Neuronal stem cell (in vitro differentiated cells): ENCODE measurements around the gene HELZ.

ENCODE experiments used
- DNase-seq: peaks from one replicate; pipeline ENCODE4 v3.0.0-alpha.2; 2013; ENCODE audit warnings: low spot score
- H2AFZ ChIP-seq: one replicate; pipeline ENCODE4 v1.6.1; 2013; ENCODE audit warnings: mild to moderate bottlenecking, low read length, inconsistent platforms
- H2AK5ac ChIP-seq: 2 replicates; pipeline ENCODE4 v1.6.1; 2013; ENCODE audit warnings: low read depth, mild to moderate bottlenecking, inconsistent platforms, low read length, moderate library complexity, mixed read lengths
- H2BK120ac ChIP-seq: 2 replicates; pipeline ENCODE4 v1.6.1; 2013; ENCODE audit warnings: low read depth, mild to moderate bottlenecking, inconsistent platforms, low read length, moderate library complexity, mixed read lengths
- H2BK12ac ChIP-seq: one replicate; pipeline ENCODE4 v1.6.1; 2013; ENCODE audit warnings: low read length, inconsistent platforms
- H2BK15ac ChIP-seq: 2 replicates; pipeline ENCODE4 v1.6.1; 2013; ENCODE audit warnings: mild to moderate bottlenecking, low read length, inconsistent platforms, mixed read lengths
- H2BK5ac ChIP-seq: one replicate; pipeline ENCODE4 v1.6.1; 2013; ENCODE audit warnings: inconsistent platforms, mild to moderate bottlenecking, low read length, moderate library complexity
- H3K14ac ChIP-seq: one replicate; pipeline ENCODE4 v1.6.1; 2013; ENCODE audit warnings: low read length, inconsistent platforms
- H3K18ac ChIP-seq: 2 replicates; pipeline ENCODE4 v1.6.1; 2013; ENCODE audit warnings: low read length, inconsistent platforms
- H3K23ac ChIP-seq: 2 replicates; pipeline ENCODE4 v1.6.1; 2013; ENCODE audit warnings: low read depth, mild to moderate bottlenecking, mixed read lengths, low read length, inconsistent platforms; ENCODE audit not compliant: poor library complexity
- H3K27ac ChIP-seq: replicated peaks from 3 replicates; pipeline ENCODE4 v1.5.1; 2013; ENCODE audit warnings: low read length, inconsistent platforms
- H3K27me3 ChIP-seq, 3 experiments: 2 replicates each; pipeline ENCODE4 v1.6.1; 2013; ENCODE audit warnings: low read length in 3 of 3, mild to moderate bottlenecking in 2 of 3, inconsistent platforms in 1 of 3, low read depth in 1 of 3, mixed read lengths in 1 of 3, moderate library complexity in 1 of 3; ENCODE audit not compliant: control insufficient read depth in 3 of 3, insufficient read depth in 3 of 3
- H3K36me3 ChIP-seq, 2 donors: replicated peaks in 1 of 2; 2 replicates each; pipeline ENCODE4 v1.6.1; 2013; ENCODE audit warnings: low read length in 2 of 2; ENCODE audit not compliant: control insufficient read depth in 2 of 2, insufficient read depth in 2 of 2
- H3K4ac ChIP-seq: 2 replicates; pipeline ENCODE4 v1.6.1; 2013; ENCODE audit warnings: inconsistent platforms, mild to moderate bottlenecking, low read length, moderate library complexity
- H3K4me1 ChIP-seq, 2 donors: 1 replicate in 1 of 2; 2 replicates in 1 of 2; pipeline ENCODE4 v1.6.1; 2013; ENCODE audit warnings: low read length in 2 of 2, low read depth in 1 of 2; ENCODE audit not compliant: control insufficient read depth in 2 of 2, insufficient read depth in 1 of 2
- H3K4me2 ChIP-seq: one replicate; pipeline ENCODE4 v1.6.1; 2013; ENCODE audit warnings: mild to moderate bottlenecking, low read length, inconsistent platforms; ENCODE audit not compliant: insufficient read depth, poor library complexity, severe bottlenecking
- H3K4me3 ChIP-seq, 2 donors: 2 replicates each; pipeline ENCODE4 v1.5.1; 2013; ENCODE audit warnings: low read length in 2 of 2, mild to moderate bottlenecking in 2 of 2, inconsistent platforms in 1 of 2, moderate library complexity in 1 of 2
- H3K79me1 ChIP-seq: one replicate; pipeline ENCODE4 v1.6.1; 2013; ENCODE audit warnings: low read depth, mild to moderate bottlenecking, inconsistent platforms, low read length, moderate library complexity
- H3K9ac ChIP-seq: one replicate; pipeline ENCODE4 v1.6.1; 2013; ENCODE audit warnings: mild to moderate bottlenecking, low read depth, low read length, inconsistent platforms; ENCODE audit not compliant: poor library complexity
- H3K9me3 ChIP-seq, 2 donors: replicated peaks in 1 of 2; 2 replicates each; pipeline versions ENCODE3 to v1.6.1; 2013; ENCODE audit warnings: low read length in 2 of 2, mild to moderate bottlenecking in 2 of 2, inconsistent platforms in 1 of 2, low read depth in 1 of 2, mixed read lengths in 1 of 2, moderate library complexity in 1 of 2; ENCODE audit not compliant: control insufficient read depth in 2 of 2, insufficient read depth in 1 of 2
- H4K8ac ChIP-seq: one replicate; pipeline ENCODE4 v1.6.1; 2013; ENCODE audit warnings: low read depth, mild to moderate bottlenecking, inconsistent platforms, low read length, moderate library complexity
- H4K91ac ChIP-seq: one replicate; pipeline ENCODE4 v1.6.1; 2013; ENCODE audit warnings: low read length, low read depth, mild to moderate bottlenecking, inconsistent platforms; ENCODE audit not compliant: poor library complexity
- WGBS, 2 donors: extraction: QIAGEN DNeasy Blood & Tissue Kit; methylation state at CpG; one replicate each; pipeline ENCODE4 v1.1.7; 2013; ENCODE audit warnings: missing lambda C conversion rate in 2 of 2, mixed read lengths in 1 of 2; ENCODE audit not compliant: insufficient read length in 2 of 2, insufficient replicate concordance in 1 of 2; ENCODE audit errors: extremely low coverage in 2 of 2; 5-methylcytosine and 5-hydroxymethylcytosine counted together

The HELZ gene

DNA sequence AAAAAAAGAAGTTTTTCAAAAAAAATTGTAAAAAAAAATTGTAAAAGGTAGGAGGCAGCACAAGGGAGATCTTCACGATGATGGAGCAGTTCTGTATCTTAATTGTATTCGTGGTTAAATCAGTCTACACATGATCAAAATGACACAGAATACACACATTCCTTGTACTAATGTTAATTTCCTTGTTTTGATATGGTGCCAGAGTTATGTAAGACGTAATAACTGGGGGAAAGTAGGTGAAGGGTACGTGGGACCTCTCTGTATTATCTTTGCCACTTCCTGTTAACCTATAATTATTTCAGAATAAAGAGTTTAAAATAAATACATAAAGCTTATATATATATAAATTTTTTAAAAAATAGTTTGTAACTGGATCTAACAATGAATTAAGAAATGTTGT, 36.8 kb downstream of the HELZ start:
- H3K23ac ChIP-seq: no peak overlapping the region
- no peak overlapping the region for H3K4me2 ChIP-seq
- H2BK12ac ChIP-seq: no peak overlapping the region
- peaks cover 0 to 3% of the 10 kb centered on the region in 2 donors for H3K4me1 ChIP-seq
- H4K8ac ChIP-seq: no peak overlapping the region
- no peak overlapping the region for H3K4me3 ChIP-seq
- H3K79me1 ChIP-seq: peaks cover 2% of the 10 kb centered on the region
- H2AK5ac ChIP-seq: no peak overlapping the region
- no peak overlapping the region for H3K27ac ChIP-seq
- no peak overlapping the region for H2AFZ ChIP-seq
- peaks cover 0 to under 1% of the 10 kb centered on the region in 2 donors for H3K36me3 ChIP-seq
- H3K9me3 ChIP-seq: no peaks in the 10 kb centered on the region
- DNase-seq: no peak
- H3K27me3 ChIP-seq: no peaks in the 10 kb centered on the region
- H3K14ac ChIP-seq: no peak overlapping the region
- no peak overlapping the region for H2BK15ac ChIP-seq
- no peak overlapping the region for H4K91ac ChIP-seq
- no peak overlapping the region for H3K9ac ChIP-seq
- no peak overlapping the region for H3K18ac ChIP-seq
- no CpG with 5 or more reads among the region's 4 CpGs for WGBS, 2 donors
- no peak overlapping the region for H2BK5ac ChIP-seq
- no peak overlapping the region for H3K4ac ChIP-seq
- H2BK120ac ChIP-seq: no peak overlapping the region

DNA sequence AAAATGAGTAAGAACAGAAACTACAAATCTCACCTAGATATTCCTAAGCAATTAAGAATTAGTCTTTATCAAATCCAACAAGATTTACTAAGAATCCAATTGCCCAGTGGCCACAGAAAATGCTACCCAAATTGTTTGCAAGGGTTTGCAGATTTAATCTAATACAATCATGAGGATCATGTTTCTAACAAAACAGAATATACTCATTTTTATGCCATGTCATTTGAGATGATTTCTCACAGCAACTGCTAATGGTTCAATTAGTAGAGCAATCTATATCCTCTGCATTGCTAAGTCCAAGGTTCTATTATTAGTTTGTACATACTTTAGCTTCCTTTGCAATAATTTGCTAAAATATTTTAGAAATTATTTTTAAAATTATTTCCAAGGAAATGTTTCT, 41.2 kb downstream of the HELZ start:
- no peaks in the 10 kb centered on the region for H3K9me3 ChIP-seq

DNA sequence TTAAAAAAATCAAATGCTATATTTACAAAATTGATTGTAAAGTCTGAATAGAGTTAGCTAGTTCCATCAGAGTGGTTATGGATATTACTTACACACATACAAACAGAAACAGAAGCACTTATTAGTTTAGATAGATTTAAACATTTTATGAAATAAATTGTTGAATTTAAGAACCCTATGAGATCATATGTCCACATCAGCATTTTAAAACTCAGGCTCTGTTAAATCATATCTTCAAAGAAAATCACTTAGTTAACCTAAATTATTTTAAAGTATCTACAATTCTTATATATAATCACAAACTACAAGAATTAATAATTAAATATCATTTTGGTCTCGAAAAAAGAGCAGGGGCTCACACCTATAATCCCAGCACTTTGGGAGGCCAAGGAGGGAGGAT, 42.5 kb downstream of the HELZ start:
- Histone ChIP-seq H2BK120ac (no peak overlapping the region), H3K27ac (no peak overlapping the region), H3K79me1 (peaks cover 2% of the 10 kb centered on the region), H3K4me3 (no peak overlapping the region), H3K9me3 (no peaks in the 10 kb centered on the region), H3K9ac (no peak overlapping the region), H4K8ac (no peak overlapping the region), H2BK15ac (no peak overlapping the region), H3K36me3 (peaks cover 4 to 45% of the 10 kb centered on the region in 2 donors), H3K4me2 (no peak overlapping the region), H4K91ac (no peak overlapping the region), H3K18ac (no peak overlapping the region), H2BK5ac (no peak overlapping the region), H3K4me1 (no peaks in the 10 kb centered on the region), H3K23ac (no peak overlapping the region), H2BK12ac (no peak overlapping the region), H3K27me3 (no peaks in the 10 kb centered on the region), H3K4ac (no peak overlapping the region), H2AK5ac (no peak overlapping the region), H3K14ac (no peak overlapping the region), H2AFZ (no peak overlapping the region)
- no peak for DNase-seq
- WGBS, 2 donors: no CpG with 5 or more reads among the region's 1 CpG

More for the DNA sequence above, 41.2 kb downstream of the HELZ start:
- Histone ChIP-seq H3K23ac (no peak overlapping the region), H3K27me3 (no peaks in the 10 kb centered on the region), H3K27ac (no peak overlapping the region), H3K4me1 (no peaks in the 10 kb centered on the region), H3K14ac (no peak overlapping the region), H2BK120ac (no peak overlapping the region), H3K79me1 (peaks cover 2% of the 10 kb centered on the region), H4K8ac (no peak overlapping the region), H2AK5ac (no peak overlapping the region), H3K9ac (no peak overlapping the region), H2AFZ (no peak overlapping the region), H2BK5ac (no peak overlapping the region), H3K36me3 (peaks cover 4 to 39% of the 10 kb centered on the region in 2 donors), H2BK15ac (no peak overlapping the region), H2BK12ac (no peak overlapping the region), H4K91ac (no peak overlapping the region), H3K4ac (no peak overlapping the region), H3K18ac (no peak overlapping the region), H3K4me2 (no peak overlapping the region), H3K4me3 (no peak overlapping the region)
- DNase-seq: no peak

DNA sequence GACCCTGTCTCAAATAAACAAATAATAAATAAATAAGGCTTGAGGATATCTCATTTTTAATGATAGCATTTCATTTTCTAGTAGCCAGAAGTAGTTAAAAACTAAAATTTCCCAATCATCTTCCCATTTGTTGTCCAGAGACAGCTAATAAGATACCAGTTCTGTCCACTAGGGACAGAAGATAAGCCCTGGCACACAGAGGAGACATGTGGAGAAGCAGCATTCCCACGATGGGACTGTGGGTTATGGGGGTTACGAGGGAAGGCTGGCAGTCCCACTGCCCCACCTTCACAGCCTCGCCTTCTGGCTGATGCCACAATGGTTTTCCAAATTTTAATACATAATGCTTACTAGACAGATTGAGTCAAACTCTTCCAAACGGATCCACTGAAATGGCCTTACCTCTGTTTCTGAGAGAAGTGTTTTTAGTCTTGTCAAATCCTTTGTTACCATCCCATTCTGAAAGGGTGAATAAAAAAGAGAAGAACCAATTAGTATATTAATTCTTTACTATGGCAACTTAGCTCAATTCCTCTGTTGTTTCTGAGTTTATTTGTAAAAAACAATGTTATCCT, 44.2 kb downstream of the HELZ start:
- H3K36me3 ChIP-seq: peaks cover 4 to 60% of the 10 kb centered on the region in 2 donors
- DNase-seq: no peak

More for the DNA sequence above, 44.2 kb downstream of the HELZ start:
- H3K27ac ChIP-seq: no peak overlapping the region
- H3K14ac ChIP-seq: no peak overlapping the region
- H3K4ac ChIP-seq: no peak overlapping the region
- H3K9me3 ChIP-seq: no peaks in the 10 kb centered on the region
- H3K23ac ChIP-seq: no peak overlapping the region
- no peak overlapping the region for H2BK15ac ChIP-seq
- H4K8ac ChIP-seq: no peak overlapping the region
- H3K4me2 ChIP-seq: no peak overlapping the region
- no peak overlapping the region for H2BK120ac ChIP-seq
- H2AK5ac ChIP-seq: no peak overlapping the region
- H3K4me1 ChIP-seq: no peaks in the 10 kb centered on the region
- no peaks in the 10 kb centered on the region for H3K79me1 ChIP-seq
- H2BK12ac ChIP-seq: no peak overlapping the region
- no peaks in the 10 kb centered on the region for H3K27me3 ChIP-seq
- no CpG with 5 or more reads among the region's 4 CpGs for WGBS, 2 donors
- no peak overlapping the region for H2AFZ ChIP-seq
- H3K9ac ChIP-seq: no peak overlapping the region
- no peak overlapping the region for H4K91ac ChIP-seq
- H3K18ac ChIP-seq: no peak overlapping the region
- H3K4me3 ChIP-seq: no peak overlapping the region
- no peak overlapping the region for H2BK5ac ChIP-seq
